HepG2 (cell line): ENCODE data around the gene G6PC3. TPM values are rescaled to one million over a fixed set of nuclear protein-coding genes. Genes with fewer than 3 reads are reported as not detected.

Experiments used
- ATAC-seq: fragments of 200-7000 bp; cut with Tn5 transposase; 3 replicates; pipeline ENCODE4 v1.9.1; 2020; ENCODE audit warnings: mild to moderate bottlenecking, moderate library complexity
- BruUV-seq: library from RNA; stranded (reverse); fragments of 400-500 nt; replicated peaks from 2 replicates; lab custom pipeline; 2021; lab: Mats Ljungman, UMichigan
- CTCF ChIA-PET: fragments of 300-600 bp; formaldehyde crosslinking; extraction: SDS; loops from one replicate; lab custom pipeline; 2021; ENCODE audit warnings: low total read pairs, inconsistent platforms, low intra/inter-chr PET ratio; lab: Yijun Ruan, JAX
- POLR2A ChIA-PET: fragments of 350-600 bp; sonication (Branson Sonifier 250); formaldehyde crosslinking; loops from one replicate; lab custom pipeline; 2020; ENCODE audit warnings: antibody characterized with exemption, inconsistent platforms; lab: Yijun Ruan, JAX
- DNase-seq: peaks from one replicate; pipeline ENCODE4 v3.0.0-alpha.2; 2015; ENCODE audit warnings: low spot score
- FAIRE-seq: peaks from 3 replicates; lab custom pipeline; 2011; peaks lifted over from hg19 to GRCh38; lab: Jason Lieb, UNC
- H2AFZ ChIP-seq: one replicate; pipeline ENCODE4 v1.6.1; 2011; ENCODE audit warnings: low read length, inconsistent platforms
- H3K27ac ChIP-seq: fragments of 300-600 bp; 3 replicates; pipeline ENCODE4 v1.8.0; 2011; ENCODE audit warnings: mixed run types, mild to moderate bottlenecking, mixed read lengths, low read length, inconsistent platforms; ENCODE audit not compliant: insufficient read depth; ENCODE audit errors: extremely low read length
- H3K27me3 ChIP-seq, 2 experiments: fragments of 200-600 bp in 1 of 2; 2 replicates in 1 of 2; 3 replicates in 1 of 2; pipeline versions ENCODE4 v1.6.0 to v1.8.0; 2011; ENCODE audit warnings: low read length in 2 of 2, mild to moderate bottlenecking in 2 of 2, moderate library complexity in 2 of 2, inconsistent platforms in 1 of 2; ENCODE audit not compliant: insufficient read depth in 2 of 2, control insufficient read depth in 1 of 2
- H3K36me3 ChIP-seq, 2 experiments: fragments of 200-600 bp in 1 of 2; replicated peaks in 1 of 2; 2 replicates in 1 of 2; 3 replicates in 1 of 2; pipeline versions ENCODE4 v1.5.1 to v1.8.0; 2011; ENCODE audit warnings: low read length in 2 of 2, inconsistent platforms in 1 of 2; ENCODE audit not compliant: insufficient read depth in 2 of 2, control insufficient read depth in 1 of 2
- H3K4me1 ChIP-seq: 2 replicates; pipeline ENCODE4 v1.5.1; 2012; ENCODE audit warnings: low read length, inconsistent platforms; ENCODE audit not compliant: insufficient read depth
- H3K4me2 ChIP-seq: 2 replicates; pipeline ENCODE4 v1.6.0; 2011; ENCODE audit warnings: low read depth, low read length, inconsistent platforms
- H3K4me3 ChIP-seq, 3 experiments: fragments of 200-600 bp in 1 of 3; sonication (generic), shearing (Covaris generic) in 1 of 3; replicated peaks in 1 of 3; 2 replicates each; pipeline ENCODE4 v1.5.1; 2011 to 2016; ENCODE audit warnings: low read length in 3 of 3, inconsistent platforms in 2 of 3, low read depth in 2 of 3, mild to moderate bottlenecking in 2 of 3, control low read depth in 1 of 3, mixed read lengths in 1 of 3; ENCODE audit not compliant: insufficient read depth in 1 of 3
- H3K79me2 ChIP-seq: one replicate; pipeline ENCODE4 v1.6.1; 2011; ENCODE audit warnings: low read length, inconsistent platforms; ENCODE audit not compliant: insufficient read depth
- H3K9ac ChIP-seq: 2 replicates; pipeline ENCODE4 v1.6.0; 2011; ENCODE audit warnings: mild to moderate bottlenecking, low read depth, low read length, inconsistent platforms; ENCODE audit not compliant: insufficient read depth
- H3K9me3 ChIP-seq: 2 replicates; pipeline ENCODE4 v1.5.1; 2012; ENCODE audit warnings: mild to moderate bottlenecking, low read length
- H4K20me1 ChIP-seq: 2 replicates; pipeline ENCODE4 v1.6.0; 2011; ENCODE audit warnings: inconsistent platforms, mild to moderate bottlenecking, low read length, moderate library complexity; ENCODE audit not compliant: insufficient read depth
- CENPX ChIP-seq: sonication (generic); formaldehyde crosslinking; IDR thresholded peaks from 2 replicates; pipeline ENCODE4 v1.9.0; 2021; ENCODE audit warnings: mild to moderate bottlenecking, missing genetic modification reagents, moderate library complexity
- FOXP1 ChIP-seq, 2 experiments: fragments of 450-650 bp in 1 of 2; IDR thresholded peaks; 2 replicates each; pipeline ENCODE4 v1.6.1; 2017 to 2018; ENCODE audit warnings: antibody characterized with exemption in 1 of 2
- GPN1 ChIP-seq: sonication (generic); formaldehyde crosslinking; IDR thresholded peaks from 2 replicates; pipeline ENCODE4 v1.5.1; 2020; ENCODE audit warnings: missing genetic modification reagents, borderline replicate concordance
- GZF1 ChIP-seq: sonication (generic); formaldehyde crosslinking; IDR thresholded peaks from 2 replicates; pipeline ENCODE4 v1.5.1; 2020; ENCODE audit warnings: mild to moderate bottlenecking, missing genetic modification reagents
- HNF4G ChIP-seq, 2 experiments: sonication (generic) in 1 of 2; formaldehyde crosslinking in 1 of 2; IDR thresholded peaks; 2 replicates each; pipeline versions ENCODE4 v1.4.0 to v1.6.1; 2011 to 2020; ENCODE audit warnings: borderline replicate concordance in 2 of 2, low read depth in 2 of 2, mild to moderate bottlenecking in 2 of 2, low read length in 1 of 2, missing genetic modification reagents in 1 of 2, moderate library complexity in 1 of 2
- JARID2 ChIP-seq: sonication (generic); formaldehyde crosslinking; IDR thresholded peaks from 2 replicates; pipeline ENCODE4 v1.8.1; 2023; ENCODE audit warnings: missing genetic modification reagents, inconsistent platforms; ENCODE audit not compliant: insufficient replicate concordance
- MTF2 ChIP-seq: sonication (generic); formaldehyde crosslinking; IDR thresholded peaks from 2 replicates; pipeline ENCODE4 v1.5.0; 2020; ENCODE audit warnings: missing genetic modification reagents, borderline replicate concordance
- NR2F2 ChIP-seq: IDR thresholded peaks from 2 replicates; pipeline ENCODE4 v1.6.1; 2012; ENCODE audit warnings: low read depth, inconsistent platforms, borderline replicate concordance
- ZNF138 ChIP-seq: sonication (generic); formaldehyde crosslinking; IDR thresholded peaks from 2 replicates; pipeline ENCODE4 v1.5.0; 2020; ENCODE audit warnings: mild to moderate bottlenecking, low read depth, missing genetic modification reagents
- ZNF251 ChIP-seq: sonication (generic); formaldehyde crosslinking; IDR thresholded peaks from 2 replicates; pipeline ENCODE4 v1.9.0; 2021; ENCODE audit warnings: mild to moderate bottlenecking, missing genetic modification reagents
- ZNF737 ChIP-seq: sonication (generic); formaldehyde crosslinking; IDR thresholded peaks from 2 replicates; pipeline ENCODE4 v1.5.0; 2020; ENCODE audit warnings: missing genetic modification reagents, mild to moderate bottlenecking, borderline replicate concordance
- ZNF772 ChIP-seq: sonication (generic); formaldehyde crosslinking; IDR thresholded peaks from 2 replicates; pipeline ENCODE4 v1.5.0; 2020; ENCODE audit warnings: mild to moderate bottlenecking, missing genetic modification reagents
- WGBS: methylation state at CpG from one replicate; pipeline ENCODE4 v1.1.6; 2017; ENCODE audit warnings: low lambda C conversion rate; 5-methylcytosine and 5-hydroxymethylcytosine counted together
- in situ Hi-C: cut with HindIII; loops from 2 replicates; pipeline ENCODE4 v1.10.0; 2017; ENCODE audit warnings: low pct_unique_long_range_greater_than_20kb; ENCODE audit not compliant: extremely low pct_ligation_motif_present
- intact Hi-C: fragments of 100-400 bp; cut with micrococcal nuclease; formaldehyde crosslinking; loops from one replicate; pipeline ENCODE4 v1.10.0; 2022; ENCODE audit not compliant: unreplicated experiment
- polyA plus RNA-seq, 8 experiments: library from polyadenylated mRNA; depleted of rRNA in 3 of 8; stranded (reverse) in 7 of 8; unstranded in 1 of 8; fragments of >200 nt; fragmentation: Illumina TruSeq in 4 of 8; extraction: Trizol in 4 of 8; gene quantifications; 2 replicates each; pipeline versions ENCODE4 v1.2.1 to v1.2.3, GENCODE V29; 2011 to 2016; ENCODE audit warnings: low read depth in 4 of 8, missing spikeins in 1 of 8, mixed read lengths in 1 of 8; ENCODE audit not compliant: insufficient read depth in 1 of 8
- total RNA-seq, 5 experiments: library from RNA; depleted of rRNA; stranded (reverse); fragments of >200 nt; fragmentation: Illumina TruSeq; extraction: Trizol; gene quantifications; 2 replicates each; pipeline ENCODE4 v1.2.3, GENCODE V29; 2016; ENCODE audit warnings: low read depth in 1 of 5
- TF ChIP-seq, protein P1 (sequence below): sonication (generic); formaldehyde crosslinking; IDR thresholded peaks from 2 replicates; pipeline ENCODE4 v1.5.1; 2020; ENCODE audit warnings: missing genetic modification reagents, mild to moderate bottlenecking, borderline replicate concordance
- TF ChIP-seq, protein P2 (sequence below): sonication (generic); formaldehyde crosslinking; IDR thresholded peaks from 2 replicates; pipeline ENCODE4 v1.4.0; 2020; ENCODE audit warnings: missing genetic modification reagents

G6PC3 gene
- total and polyA plus RNA-seq, 2 of the 13 experiments (the other 11 are each of a cell fraction or from before 2014, with no cell fraction given), result 38.5 to 75.8 TPM

DNA sequence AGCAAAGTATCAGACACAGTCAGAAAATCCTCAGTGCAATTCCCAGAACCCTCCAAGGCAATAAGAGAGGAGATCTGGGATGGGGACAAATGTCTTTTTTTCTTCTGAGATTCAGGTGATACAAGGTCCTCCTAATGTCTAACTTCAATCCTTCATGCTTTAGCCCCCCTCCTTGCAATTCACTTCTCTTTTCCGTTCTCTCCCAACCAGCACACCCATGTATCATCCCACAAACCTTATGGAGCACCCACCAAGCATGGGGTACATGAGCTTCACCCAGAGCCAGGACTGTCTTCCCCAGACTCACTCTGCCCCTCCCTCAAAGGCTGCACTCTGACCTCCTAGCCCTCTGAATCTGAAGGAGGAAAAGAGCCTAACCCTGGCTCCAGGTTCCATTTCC is 42.8 kb downstream of the G6PC3 start (continued):
- TF ChIP-seq ZNF138 (CRISPR knock-in tag) (no peak), FOXP1 (IDR thresholded peaks at IDR 0.05) (no peak), FOXP1 (CRISPR knock-in tag; IDR thresholded peaks at IDR 0.05) (no peak), NR2F2 (no peak), GPN1 (CRISPR knock-in tag) (no peak), ZNF251 (0 out of 2 replicates have a peak, but pooled peaks have one; percentile 31), ZNF772 (CRISPR knock-in tag) (no peak)

DNA sequence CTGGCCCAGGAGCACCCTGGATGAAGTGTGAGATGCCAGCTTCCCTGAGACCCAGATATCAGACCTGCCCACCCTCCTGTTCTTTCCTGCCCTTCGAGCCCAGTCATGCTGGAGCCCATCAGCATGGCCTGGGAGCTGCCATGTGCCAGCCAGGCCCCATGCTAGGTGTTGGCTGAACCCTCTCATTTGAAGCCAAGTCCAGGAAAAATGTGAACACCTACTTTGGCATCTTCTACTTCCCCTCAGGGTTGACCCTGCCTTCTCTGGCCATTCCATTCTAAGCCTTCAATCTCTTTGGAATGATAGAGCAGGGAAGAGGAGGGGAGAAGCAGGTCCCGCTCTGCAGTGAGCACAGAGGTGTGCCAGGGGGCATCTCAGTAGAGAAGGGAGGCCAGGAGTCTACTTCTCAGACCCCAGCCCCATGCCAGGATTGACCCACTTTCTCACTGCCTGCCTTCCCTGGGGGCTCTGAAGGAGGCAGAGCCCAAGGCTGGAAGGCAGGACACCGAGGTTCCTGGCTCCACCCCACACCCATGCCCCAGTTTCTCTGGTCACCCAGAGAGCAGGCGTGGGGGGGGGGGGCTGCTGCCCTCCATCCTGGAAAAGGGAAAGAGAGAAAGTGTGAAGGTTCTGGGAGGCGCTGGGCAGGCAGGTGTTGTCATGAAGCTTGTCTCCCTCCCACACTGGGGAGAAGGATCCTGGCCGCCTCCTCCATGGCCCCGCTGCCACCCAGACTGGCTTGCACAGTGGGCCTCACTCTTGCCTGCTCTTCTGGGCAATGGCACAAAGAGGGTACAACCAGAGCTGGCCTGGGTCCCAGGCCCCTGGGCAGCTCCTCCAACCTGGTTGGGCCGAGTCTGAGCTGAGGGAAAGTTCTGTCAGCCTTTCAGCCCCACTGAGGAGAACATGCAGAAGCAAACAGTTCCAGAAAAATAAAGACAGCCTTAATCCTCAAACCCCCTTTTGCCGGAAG is 43.6 kb downstream of the G6PC3 start:
- POLR2A ChIA-PET, result interaction anchor here (1.6 kb wide), 1 partner anchor 13 kb away, joined by 6 read pairs; no protein-coding TSS in a partner anchor
- no peak overlapping the region for H3K9ac ChIP-seq
- no peak overlapping the region for H2AFZ ChIP-seq
- H3K4me2 ChIP-seq, result no peak overlapping the region
- FAIRE-seq (no peak), ATAC-seq (no peak), DNase-seq (no peak)
- intact Hi-C loops, result no loop called here
- peaks cover 0 to 1% of the 10 kb centered on the region in 2 experiments; a peak in 2 of 5 replicates for H3K36me3 ChIP-seq
- H4K20me1 ChIP-seq, result peaks cover 16% of the 10 kb centered on the region; the same call in 1 of the 2 replicates
- peaks cover 0 to 1% of the 10 kb centered on the region in 2 experiments; a peak in 1 of 5 replicates for H3K27me3 ChIP-seq
- peaks cover 68% of the 10 kb centered on the region for H3K4me1 ChIP-seq
- H3K9me3 ChIP-seq, result no peaks in the 10 kb centered on the region
- in situ Hi-C loops, result no loop called here
- WGBS, result 90% methylated on average over 8 of the region's 9 CpGs
- CTCF ChIA-PET, result interaction anchor here (1.8 to 3.4 kb wide), 4 partner anchors 10 to 30 kb away, joined by 4 to 80 read pairs (median 12); partner anchors contain the start of gene HDAC5
- peaks cover 17% of the 10 kb centered on the region for H3K79me2 ChIP-seq
- H3K27ac ChIP-seq, result no peak overlapping the region
- H3K4me3 ChIP-seq, result no peak overlapping the region
- BruUV-seq, result no TSS peak
- no peak for TF ChIP-seq ZNF737 (CRISPR knock-in tag)
- TF ChIP-seq JARID2 (CRISPR knock-in tag), result no peak
- TF ChIP-seq MTF2 (CRISPR knock-in tag), result no peak
- TF ChIP-seq CENPX (CRISPR knock-in tag), result no peak
- TF ChIP-seq, protein P1, sequence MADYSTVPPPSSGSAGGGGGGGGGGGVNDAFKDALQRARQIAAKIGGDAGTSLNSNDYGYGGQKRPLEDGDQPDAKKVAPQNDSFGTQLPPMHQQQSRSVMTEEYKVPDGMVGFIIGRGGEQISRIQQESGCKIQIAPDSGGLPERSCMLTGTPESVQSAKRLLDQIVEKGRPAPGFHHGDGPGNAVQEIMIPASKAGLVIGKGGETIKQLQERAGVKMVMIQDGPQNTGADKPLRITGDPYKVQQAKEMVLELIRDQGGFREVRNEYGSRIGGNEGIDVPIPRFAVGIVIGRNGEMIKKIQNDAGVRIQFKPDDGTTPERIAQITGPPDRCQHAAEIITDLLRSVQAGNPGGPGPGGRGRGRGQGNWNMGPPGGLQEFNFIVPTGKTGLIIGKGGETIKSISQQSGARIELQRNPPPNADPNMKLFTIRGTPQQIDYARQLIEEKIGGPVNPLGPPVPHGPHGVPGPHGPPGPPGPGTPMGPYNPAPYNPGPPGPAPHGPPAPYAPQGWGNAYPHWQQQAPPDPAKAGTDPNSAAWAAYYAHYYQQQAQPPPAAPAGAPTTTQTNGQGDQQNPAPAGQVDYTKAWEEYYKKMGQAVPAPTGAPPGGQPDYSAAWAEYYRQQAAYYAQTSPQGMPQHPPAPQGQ (CRISPR knock-in tag), result no peak
- TF ChIP-seq HNF4G (IDR thresholded peaks at IDR 0.05; ENCODE audit: borderline replicate concordance, low read depth, low read length), result no peak
- no peak for TF ChIP-seq HNF4G (CRISPR knock-in tag; IDR thresholded peaks at IDR 0.05; ENCODE audit: borderline replicate concordance, low read depth)
- no peak for TF ChIP-seq GZF1 (CRISPR knock-in tag)
- TF ChIP-seq, protein P2, sequence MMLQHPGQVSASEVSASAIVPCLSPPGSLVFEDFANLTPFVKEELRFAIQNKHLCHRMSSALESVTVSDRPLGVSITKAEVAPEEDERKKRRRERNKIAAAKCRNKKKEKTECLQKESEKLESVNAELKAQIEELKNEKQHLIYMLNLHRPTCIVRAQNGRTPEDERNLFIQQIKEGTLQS (CRISPR knock-in tag), result no peak
